T-helper 17 cell (primary cell): Measurements from ENCODE around the gene RAD51B. TPM values are rescaled to one million over a fixed set of nuclear protein-coding genes. Genes with fewer than 3 reads are reported as not detected.

ENCODE experiments used
- ATAC-seq: fragments of 150-1000 bp; cut with Tn5 transposase; 2 replicates; pipeline ENCODE4 v1.10.0; 2021; ENCODE audit warnings: mild to moderate bottlenecking, moderate library complexity
- DNase-seq, 3 donors: peaks; one replicate each; pipeline versions ENCODE4 v3.0.0 to v3.0.0-alpha.2; 2020 to 2021
- H3K9me3 ChIP-seq: one replicate; pipeline ENCODE4 v1.7.0; 2013; ENCODE audit warnings: low read length, mild to moderate bottlenecking; ENCODE audit not compliant: control insufficient read depth, poor library complexity, severe bottlenecking
- H3K27ac Mint-ChIP-seq: one replicate; pipeline ENCODE4 v1.8.0; 2022; ENCODE audit warnings: mild to moderate bottlenecking, moderate library complexity, mixed read lengths
- H3K27me3 Mint-ChIP-seq: one replicate; pipeline ENCODE4 v1.8.0; 2022; ENCODE audit warnings: mixed read lengths
- H3K36me3 Mint-ChIP-seq: one replicate; pipeline ENCODE4 v1.8.0; 2022; ENCODE audit warnings: low read depth, mixed read lengths
- H3K4me1 Mint-ChIP-seq: one replicate; pipeline ENCODE4 v1.8.0; 2022; ENCODE audit warnings: mild to moderate bottlenecking, mixed read lengths
- H3K4me3 Mint-ChIP-seq: one replicate; pipeline ENCODE4 v1.8.0; 2022; ENCODE audit warnings: mild to moderate bottlenecking, moderate library complexity, mixed read lengths
- total RNA-seq, 4 donors: library from RNA in 2 of 4; stranded (reverse) in 2 of 4; gene quantifications; one replicate each; pipeline ENCODE4 v1.2.3 and lab custom pipeline; 2022 to 2026

Gene RAD51B
- total RNA-seq, 2 donors from 2014 or later = 17.0 to 20.7 TPM

DNA sequence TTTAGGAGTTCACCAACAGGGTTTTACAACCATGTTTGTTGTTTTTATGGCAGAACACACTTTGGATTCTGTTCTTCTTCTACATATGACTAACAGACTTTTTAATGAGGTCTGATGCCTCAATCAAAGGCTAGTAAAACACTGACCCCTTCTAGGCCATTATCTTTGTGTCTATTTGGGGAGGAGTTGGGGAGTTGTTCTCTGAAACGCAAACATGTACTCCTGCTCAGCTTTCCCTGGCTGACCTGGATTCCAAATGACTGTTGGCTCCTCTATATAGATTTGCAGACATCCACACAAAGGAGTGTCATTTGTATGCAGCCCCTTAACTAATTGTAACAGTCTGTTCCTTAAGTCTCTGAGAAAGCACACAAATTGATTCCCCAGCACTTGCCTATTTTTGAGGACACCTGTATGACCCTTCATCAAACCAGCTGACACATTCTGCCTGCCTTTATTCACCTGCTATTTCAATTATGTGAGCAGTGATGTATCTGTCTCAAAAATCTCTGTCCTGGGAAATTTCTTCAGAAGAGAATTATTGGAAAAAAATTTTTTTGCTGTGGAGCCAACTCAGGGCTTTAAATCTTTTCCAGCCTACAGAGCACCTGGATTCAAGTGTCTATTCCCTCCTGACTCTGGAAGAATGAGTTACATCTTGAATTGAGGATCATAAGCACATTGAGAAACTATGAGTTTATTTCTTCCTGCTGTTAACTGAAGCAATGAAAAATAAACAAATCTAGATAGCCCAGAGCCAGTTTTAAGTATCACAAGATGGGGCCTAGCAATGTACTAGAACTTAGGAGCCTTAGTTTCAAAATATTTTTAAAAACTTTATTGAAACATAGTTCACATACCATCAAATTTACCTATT lies 417.2 kb downstream of the RAD51B start:
- no peaks in the 10 kb centered on the region for H3K27me3 Mint-ChIP-seq
- DNase-seq (no peak), ATAC-seq (no peak)
- no peak overlapping the region for H3K27ac Mint-ChIP-seq
- no peak overlapping the region for H3K4me3 Mint-ChIP-seq
- peaks cover 5% of the 10 kb centered on the region for H3K36me3 Mint-ChIP-seq
- peaks cover 6% of the 10 kb centered on the region for H3K4me1 Mint-ChIP-seq
- H3K9me3 ChIP-seq = no peaks in the 10 kb centered on the region

DNA sequence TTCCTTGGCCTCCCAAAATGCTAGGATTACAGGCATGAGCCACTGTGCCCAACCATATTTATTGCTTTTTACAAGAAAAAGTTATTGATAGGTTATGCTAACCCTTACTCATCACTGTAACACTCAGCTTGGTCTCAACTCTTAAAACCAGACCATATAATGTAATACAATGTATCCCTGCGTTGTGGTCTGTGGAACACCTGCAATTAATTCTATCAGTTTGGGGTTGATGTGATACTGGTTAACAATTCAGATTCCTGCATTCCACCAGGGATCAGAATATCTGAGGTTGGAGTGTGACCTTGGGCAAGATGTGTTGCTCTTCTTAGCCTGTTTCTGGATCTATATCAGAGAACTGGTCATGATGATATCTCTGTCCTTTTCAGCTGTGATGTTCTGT lies 419.0 kb downstream of the RAD51B start:
- DNase-seq = no peak
- no peaks in the 10 kb centered on the region for H3K9me3 ChIP-seq
- no peak for ATAC-seq
- Mint-ChIP-seq H3K4me1 (peaks cover 6% of the 10 kb centered on the region), H3K36me3 (peaks cover 6% of the 10 kb centered on the region), H3K27me3 (no peaks in the 10 kb centered on the region), H3K4me3 (no peak overlapping the region), H3K27ac (no peak overlapping the region)

DNA sequence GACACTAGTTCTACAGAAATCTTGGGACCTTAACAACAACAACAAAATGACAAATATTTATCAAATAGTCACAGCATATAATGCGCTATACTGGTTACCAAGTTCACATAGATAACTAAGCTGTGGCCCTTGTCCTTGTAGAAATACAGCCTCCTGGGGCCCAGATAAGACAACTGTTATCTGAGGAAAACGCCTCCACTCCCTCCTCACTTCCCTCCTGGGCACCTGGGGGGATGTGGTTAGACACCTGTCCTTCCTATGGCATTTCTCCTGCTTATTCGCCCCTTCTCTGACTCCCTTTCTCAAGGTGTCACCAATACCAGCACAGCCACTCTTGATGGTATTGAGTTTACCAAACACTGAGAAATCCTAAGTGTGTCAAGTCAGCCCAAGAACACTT lies 419.4 kb downstream of the RAD51B start:
- DNase-seq (no peak), ATAC-seq (no peak)
- Mint-ChIP-seq H3K4me1 (peaks cover 6% of the 10 kb centered on the region), H3K36me3 (peaks cover 6% of the 10 kb centered on the region), H3K27ac (no peak overlapping the region), H3K27me3 (no peaks in the 10 kb centered on the region), H3K4me3 (no peak overlapping the region)
- H3K9me3 ChIP-seq = no peaks in the 10 kb centered on the region

DNA sequence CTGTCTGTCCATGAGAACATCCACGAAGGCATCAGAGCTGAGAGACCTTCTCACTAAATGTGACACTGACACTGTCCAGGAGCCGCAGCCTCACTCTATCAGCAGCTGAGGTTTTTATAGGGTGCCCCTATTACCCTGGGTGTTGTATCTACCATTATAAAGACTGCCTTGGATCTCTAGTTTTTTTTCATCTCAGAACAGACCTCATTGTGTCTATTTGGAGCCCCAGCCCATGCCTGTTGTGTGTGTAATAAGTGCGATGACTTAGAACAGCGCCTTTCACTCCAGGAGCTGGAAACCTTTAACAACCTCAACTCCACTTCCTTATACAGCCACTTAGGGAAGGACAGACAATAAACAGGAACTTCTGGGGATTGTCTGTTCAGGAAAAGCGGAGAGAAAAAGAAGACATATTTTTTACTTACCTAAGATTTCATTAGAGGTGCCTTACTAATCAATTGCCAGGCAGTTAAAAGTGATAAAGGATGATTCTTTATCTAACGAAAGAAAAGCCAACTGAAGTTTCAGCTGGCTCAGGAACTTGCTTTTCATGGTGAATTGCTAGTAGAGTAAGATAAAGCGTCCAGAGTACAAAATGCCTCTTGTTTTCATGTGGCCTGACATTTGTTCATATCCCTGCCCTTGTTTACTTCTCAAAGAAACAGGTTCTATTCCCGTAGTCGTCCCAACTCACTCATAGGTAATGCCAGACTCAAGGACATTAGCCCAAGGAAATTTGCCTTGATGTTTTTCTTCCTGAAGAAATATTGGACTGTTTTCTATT lies 420.6 kb downstream of the RAD51B start:
- ATAC-seq = no peak
- peaks cover 6% of the 10 kb centered on the region for H3K4me1 Mint-ChIP-seq
- H3K27ac Mint-ChIP-seq = no peak overlapping the region

DNA sequence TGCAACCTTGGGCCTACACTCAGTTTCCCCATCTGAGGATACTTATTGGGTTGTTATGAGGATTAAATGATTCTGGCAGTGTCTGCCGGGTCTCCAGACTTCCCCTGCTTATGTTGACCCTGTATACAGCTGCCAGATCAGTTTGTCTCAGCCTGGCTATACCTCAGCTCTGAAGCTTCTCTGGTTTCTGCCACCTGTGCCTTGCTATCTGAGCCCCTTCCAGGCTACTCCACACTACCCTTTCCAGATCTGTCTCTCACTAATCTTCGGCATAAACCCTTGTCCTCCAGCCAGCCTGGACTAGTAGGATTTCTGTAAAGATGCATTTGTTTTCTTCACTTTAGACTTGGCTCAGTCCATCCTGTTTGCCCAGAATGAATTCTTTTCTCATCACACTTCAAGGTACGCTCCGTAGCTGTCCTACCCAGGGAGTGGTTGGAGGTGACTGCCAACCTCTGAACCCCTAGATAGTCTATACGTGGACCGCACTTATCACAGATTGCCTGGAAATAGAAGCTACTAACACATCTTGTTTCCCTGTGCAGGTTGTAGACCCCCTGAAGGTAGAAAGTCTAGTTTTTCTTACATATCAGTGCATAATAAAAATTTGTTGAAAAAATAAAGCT lies 422.4 kb downstream of the RAD51B start:
- peaks cover 6% of the 10 kb centered on the region for H3K36me3 Mint-ChIP-seq
- no peak overlapping the region for H3K4me3 Mint-ChIP-seq
- H3K27ac Mint-ChIP-seq = no peak overlapping the region
- no peaks in the 10 kb centered on the region for H3K27me3 Mint-ChIP-seq
- no peak for DNase-seq
- no peaks in the 10 kb centered on the region for H3K9me3 ChIP-seq
- peaks cover 14% of the 10 kb centered on the region for H3K4me1 Mint-ChIP-seq
- ATAC-seq = no peak

More for the DNA sequence above, 420.6 kb downstream of the RAD51B start:
- Mint-ChIP-seq H3K27me3 (no peaks in the 10 kb centered on the region), H3K36me3 (peaks cover 6% of the 10 kb centered on the region), H3K4me3 (no peak overlapping the region)
- DNase-seq = no peak
- no peaks in the 10 kb centered on the region for H3K9me3 ChIP-seq

DNA sequence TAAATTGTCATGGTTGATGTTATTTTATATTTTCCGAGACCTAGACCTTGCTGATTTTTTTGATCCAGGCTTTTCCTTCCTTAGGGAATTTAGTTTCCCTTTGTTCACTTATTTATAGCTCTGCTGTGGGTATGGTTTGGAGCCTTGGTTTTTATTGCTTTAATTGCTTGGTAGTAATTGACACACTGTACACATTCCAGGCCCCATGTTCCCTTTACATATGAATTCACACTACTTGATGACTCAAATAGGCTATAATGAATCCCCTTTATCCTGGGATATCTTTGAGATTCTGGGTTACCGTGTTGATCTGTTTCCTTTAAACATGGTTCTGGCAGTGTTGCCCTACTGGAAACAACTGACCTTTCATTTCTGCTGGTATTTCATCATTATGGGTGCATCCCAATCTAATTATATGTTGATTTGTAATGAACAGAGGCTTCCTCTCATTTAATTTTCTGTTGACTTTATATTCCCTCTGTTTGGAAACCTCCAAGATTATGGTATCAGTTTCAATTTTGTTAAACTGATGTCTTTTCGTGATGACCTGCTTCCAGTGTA lies 424.0 kb downstream of the RAD51B start:
- no peak for DNase-seq
- Mint-ChIP-seq H3K4me3 (no peak overlapping the region), H3K4me1 (peaks cover 19% of the 10 kb centered on the region), H3K36me3 (peaks cover 6% of the 10 kb centered on the region), H3K27ac (no peak overlapping the region), H3K27me3 (no peaks in the 10 kb centered on the region)
- ATAC-seq = no peak
- H3K9me3 ChIP-seq = no peaks in the 10 kb centered on the region

DNA sequence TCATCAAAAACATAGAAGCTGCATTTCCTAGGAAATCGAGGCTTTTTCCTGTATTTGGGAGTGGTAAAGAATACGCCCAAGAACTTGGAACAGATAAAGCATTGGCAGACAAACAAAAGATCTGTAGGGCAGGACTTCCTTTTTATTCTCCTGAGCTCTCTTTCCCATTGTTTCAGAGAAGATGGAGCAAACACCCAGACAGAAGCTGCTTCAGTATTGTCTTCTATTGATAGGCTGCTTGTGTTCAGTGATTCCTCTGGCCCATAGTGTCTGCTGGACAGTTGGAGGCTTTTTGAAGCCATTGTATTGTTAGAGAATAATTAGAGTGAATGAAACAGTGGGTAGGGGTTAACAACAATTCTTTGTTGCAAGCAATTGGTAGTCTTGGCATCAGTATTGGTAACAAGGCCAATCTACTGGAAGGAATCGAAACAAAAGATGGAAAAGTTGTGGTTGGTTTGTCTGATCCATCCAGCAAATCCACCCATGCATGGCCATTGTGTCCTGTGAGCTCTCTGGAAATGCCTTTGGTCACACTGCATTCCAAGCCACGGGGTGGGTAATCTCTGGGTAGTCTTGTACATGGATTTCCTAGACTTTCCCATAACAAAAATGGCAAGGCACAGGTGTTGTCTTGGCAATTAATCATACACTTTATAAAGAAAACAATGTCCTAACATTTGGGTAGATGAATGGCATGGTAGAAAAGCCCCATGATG lies 424.8 kb downstream of the RAD51B start:
- H3K4me3 Mint-ChIP-seq = no peak overlapping the region
- H3K27ac Mint-ChIP-seq = no peak overlapping the region
- ATAC-seq = no peak
- H3K4me1 Mint-ChIP-seq = peaks cover 17% of the 10 kb centered on the region
- no peaks in the 10 kb centered on the region for H3K9me3 ChIP-seq
- no peak for DNase-seq
- peaks cover 5% of the 10 kb centered on the region for H3K36me3 Mint-ChIP-seq
- no peaks in the 10 kb centered on the region for H3K27me3 Mint-ChIP-seq

DNA sequence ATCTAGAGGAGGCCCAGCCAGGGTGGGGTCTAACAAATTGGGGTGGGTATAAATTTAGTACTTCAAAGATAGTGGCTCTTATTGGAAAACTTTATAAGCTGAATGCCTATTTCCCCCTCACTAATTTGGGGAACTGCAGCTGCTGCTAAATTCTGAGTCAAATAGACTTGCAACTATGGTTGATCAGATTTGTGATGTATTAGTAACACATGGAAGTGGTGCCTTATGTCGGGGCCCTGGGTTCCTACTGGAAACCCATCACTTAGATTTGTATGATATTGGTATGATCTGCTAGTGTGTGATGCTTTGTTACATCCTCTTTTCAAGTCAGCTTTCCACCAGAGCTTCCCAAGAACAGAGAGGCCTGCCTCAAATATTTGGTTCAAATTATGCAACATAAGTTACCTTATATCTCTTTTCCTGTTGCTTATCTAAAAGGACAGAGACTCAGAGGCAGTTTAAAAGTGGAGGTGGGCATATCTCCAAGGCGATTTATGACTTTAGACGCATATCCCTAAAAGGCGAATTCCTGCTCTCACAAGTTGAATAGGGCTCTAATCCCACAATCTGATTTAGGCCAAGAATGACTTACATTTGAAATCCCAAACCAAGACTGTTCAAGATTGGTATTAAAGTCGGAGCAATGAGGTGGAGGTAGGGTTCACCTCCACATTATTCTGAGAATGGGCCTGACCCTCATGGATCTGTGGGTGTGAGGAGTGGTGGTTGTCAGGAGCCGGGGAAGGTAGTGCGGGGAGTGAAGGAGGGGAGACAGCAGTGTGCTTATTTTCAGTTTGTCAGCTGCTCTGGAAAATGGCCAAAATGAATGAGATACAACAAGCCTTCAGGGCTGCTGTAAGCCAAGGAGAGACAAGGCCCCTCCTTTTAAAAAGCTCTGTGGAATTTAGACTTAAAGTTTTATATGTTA lies 425.8 kb downstream of the RAD51B start:
- H3K4me3 Mint-ChIP-seq = no peak overlapping the region
- no peaks in the 10 kb centered on the region for H3K9me3 ChIP-seq
- no peaks in the 10 kb centered on the region for H3K27me3 Mint-ChIP-seq
- H3K4me1 Mint-ChIP-seq = peaks cover 21% of the 10 kb centered on the region
- ATAC-seq (no peak), DNase-seq (no peak)
- H3K27ac Mint-ChIP-seq = peak overlapping the region; percentile 37
- H3K36me3 Mint-ChIP-seq = peaks cover 4% of the 10 kb centered on the region

DNA sequence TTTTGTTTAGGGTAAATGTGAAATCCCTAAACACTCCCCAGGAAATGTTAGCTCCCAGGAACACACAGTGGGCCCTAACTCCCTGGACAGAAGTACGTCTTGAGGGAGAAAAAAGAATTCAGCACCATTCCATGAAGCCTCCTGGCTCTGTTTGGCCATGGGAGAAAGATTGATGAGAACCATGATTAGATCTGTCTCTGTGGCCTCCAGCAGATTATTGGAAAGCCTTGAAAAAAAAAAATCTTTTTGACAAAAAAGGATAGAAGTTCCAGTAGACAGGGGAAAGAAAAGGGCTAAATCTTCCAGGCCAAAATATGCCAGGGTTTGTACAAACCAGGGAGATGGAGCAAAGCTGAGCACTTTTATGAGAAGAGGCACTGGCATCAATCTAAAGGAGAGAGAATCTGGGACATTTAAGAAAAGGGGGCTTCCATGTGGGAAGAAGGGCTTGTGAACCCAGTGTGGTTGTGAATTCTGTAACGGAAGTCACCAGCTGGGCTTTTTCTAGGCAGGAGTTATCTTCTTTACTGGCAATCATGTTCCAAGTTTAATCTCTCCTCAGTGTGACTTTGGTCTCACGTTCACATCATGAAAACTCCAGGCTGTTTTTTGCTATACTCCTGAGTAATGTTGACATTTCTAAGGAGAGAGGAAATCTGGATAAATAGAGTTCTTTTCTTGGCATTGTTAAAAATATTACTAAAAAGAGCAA lies 426.7 kb downstream of the RAD51B start:
- Mint-ChIP-seq H3K4me1 (peaks cover 24% of the 10 kb centered on the region), H3K4me3 (no peak overlapping the region), H3K36me3 (peaks cover 4% of the 10 kb centered on the region), H3K27me3 (no peaks in the 10 kb centered on the region), H3K27ac (peak overlapping the region; percentile 24)
- DNase-seq (no peak), ATAC-seq (no peak)
- H3K9me3 ChIP-seq = no peaks in the 10 kb centered on the region

DNA sequence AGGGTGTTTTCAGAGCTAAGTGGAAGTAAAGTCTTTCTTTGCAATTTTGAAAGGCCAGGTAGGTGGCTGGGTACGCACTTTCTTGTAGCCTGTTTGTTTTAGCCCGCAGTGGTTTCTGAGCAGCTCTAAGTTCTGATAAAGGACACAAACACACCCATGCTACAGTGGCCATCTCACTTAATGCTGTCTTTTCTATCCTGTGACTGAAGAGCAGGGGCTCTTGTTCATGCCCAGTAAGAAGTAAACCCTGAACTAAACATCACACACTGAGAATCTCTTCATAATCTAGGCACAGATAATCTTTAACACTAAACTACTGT lies 427.2 kb downstream of the RAD51B start:
- no peaks in the 10 kb centered on the region for H3K27me3 Mint-ChIP-seq
- peaks cover 29% of the 10 kb centered on the region for H3K4me1 Mint-ChIP-seq
- peaks cover 2% of the 10 kb centered on the region for H3K36me3 Mint-ChIP-seq
- ATAC-seq = no peak
- DNase-seq = no peak
- H3K27ac Mint-ChIP-seq = peak overlapping the region; percentile 24
- H3K9me3 ChIP-seq = no peaks in the 10 kb centered on the region
- no peak overlapping the region for H3K4me3 Mint-ChIP-seq

DNA sequence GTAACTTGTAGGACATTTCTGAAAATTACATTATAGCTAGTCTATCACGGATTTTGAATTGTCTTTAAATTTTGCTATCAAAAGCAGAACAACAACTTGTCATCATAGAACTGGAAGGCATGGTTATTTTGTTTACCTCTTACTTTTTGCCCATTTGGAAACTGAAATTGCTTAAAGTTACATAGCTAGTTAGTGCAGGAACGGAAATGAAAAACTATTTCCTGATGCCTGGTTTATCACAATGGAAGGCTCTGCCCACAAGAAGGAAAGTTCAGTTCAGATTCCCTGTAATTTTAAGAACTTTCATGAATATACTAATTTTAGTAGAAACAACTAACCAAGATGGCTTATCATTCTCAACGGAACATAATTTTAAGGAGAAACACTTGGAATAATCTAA lies 427.7 kb downstream of the RAD51B start:
- Mint-ChIP-seq H3K4me3 (no peak overlapping the region), H3K4me1 (peaks cover 32% of the 10 kb centered on the region), H3K27me3 (no peaks in the 10 kb centered on the region), H3K36me3 (no peaks in the 10 kb centered on the region), H3K27ac (peak overlapping the region; percentile 88)
- ATAC-seq (no peak), DNase-seq (no peak)
- no peaks in the 10 kb centered on the region for H3K9me3 ChIP-seq
